Measurements from ENCODE around the gene RSPH3.
A peak's percentile ranks its signal among the peaks of the same experiment; 100 is the strongest.

Gene RSPH3

GRCh38 chr6:159043251-159043650 lies 43.2 kb upstream of the RSPH3 start:
- TF ChIP-seq CTCF (IDR thresholded peaks at IDR 0.05; ENCODE audit: low read depth, low read length, missing control alignments), result no peak
- no peak for DNase-seq
- in situ Hi-C loops (cut with HindIII; ENCODE audit: low pct_ligation_motif_present, low sequenced_read_pairs), result no loop called here
- Histone ChIP-seq H3K36me3 (replicated peaks) (no peaks in the 10 kb centered on the region), H3K27me3 (replicated peaks) (peaks cover 5% of the 10 kb centered on the region), H3K27ac (no peak overlapping the region), H3K4me3 (ENCODE audit: low read depth, low read length) (no peak overlapping the region)

- no peak for TF ChIP-seq CTCF (IDR thresholded peaks at IDR 0.05; ENCODE audit: low read depth, low read length, missing control alignments)
- H3K4me3 ChIP-seq (ENCODE audit: low read depth, low read length), result no peak overlapping the region
- H3K27me3 ChIP-seq (replicated peaks), result peaks cover 5% of the 10 kb centered on the region
- H3K27ac ChIP-seq, result no peak overlapping the region
- H3K36me3 ChIP-seq (replicated peaks), result no peaks in the 10 kb centered on the region
- DNase-seq, result no peak
- in situ Hi-C loops (cut with HindIII; ENCODE audit: low pct_ligation_motif_present, low sequenced_read_pairs), result no loop called here
Measured at GRCh38 chr6:159042826-159043181, 42.8 kb upstream of the RSPH3 start.

- peak; percentile 98 for TF ChIP-seq CTCF (IDR thresholded peaks at IDR 0.05; ENCODE audit: low read depth, low read length, missing control alignments)
- DNase-seq, result peak; percentile 45
- Histone ChIP-seq H3K4me3 (ENCODE audit: low read depth, low read length) (no peak overlapping the region), H3K36me3 (replicated peaks) (no peaks in the 10 kb centered on the region), H3K27ac (no peak overlapping the region), H3K27me3 (replicated peaks) (peaks cover 5% of the 10 kb centered on the region)
- in situ Hi-C loops (cut with HindIII; ENCODE audit: low pct_ligation_motif_present, low sequenced_read_pairs), result no loop called here
Measured at GRCh38 chr6:159042003-159042825, 42.2 kb upstream of the RSPH3 start.

GRCh38 chr6:159041181-159041580 lies 41.2 kb upstream of the RSPH3 start:
- no peaks in the 10 kb centered on the region for H3K36me3 ChIP-seq (replicated peaks)
- H3K4me3 ChIP-seq (ENCODE audit: low read depth, low read length), result no peak overlapping the region
- TF ChIP-seq CTCF (IDR thresholded peaks at IDR 0.05; ENCODE audit: low read depth, low read length, missing control alignments), result no peak
- H3K27ac ChIP-seq, result no peak overlapping the region
- in situ Hi-C loops (cut with HindIII; ENCODE audit: low pct_ligation_motif_present, low sequenced_read_pairs), result no loop called here
- DNase-seq, result no peak
- H3K27me3 ChIP-seq (replicated peaks), result peaks cover 5% of the 10 kb centered on the region

GRCh38 chr6:159039885-159040258 lies 39.9 kb upstream of the RSPH3 start:
- in situ Hi-C loops (cut with HindIII; ENCODE audit: low pct_ligation_motif_present, low sequenced_read_pairs), result no loop called here
- Histone ChIP-seq H3K4me3 (ENCODE audit: low read depth, low read length) (no peak overlapping the region), H3K27ac (no peak overlapping the region), H3K36me3 (replicated peaks) (no peaks in the 10 kb centered on the region), H3K27me3 (replicated peaks) (peaks cover 5% of the 10 kb centered on the region)
- TF ChIP-seq CTCF (IDR thresholded peaks at IDR 0.05; ENCODE audit: low read depth, low read length, missing control alignments), result no peak
- no peak for DNase-seq

All from brain microvascular endothelial cell (primary cell).